HepG2 (cell line): ENCODE data around the gene PEAK1. TPM values are rescaled to one million over a fixed set of nuclear protein-coding genes. Genes with fewer than 3 reads are reported as not detected.

Source experiments
- FOXA1 ChIP-seq, 2 experiments: fragments of 450-650 bp in 1 of 2; sonication (generic) in 1 of 2; formaldehyde crosslinking in 1 of 2; IDR thresholded peaks; 2 replicates each; pipeline versions ENCODE4 v1.4.0 to v1.6.1; 2016 to 2020; ENCODE audit warnings: missing genetic modification reagents in 1 of 2
- HMG20B ChIP-seq: conservative IDR thresholded peaks from 2 replicates; pipeline ENCODE4 v1.6.1; 2016; ENCODE audit warnings: missing genetic modification reagents, missing compliant biosample characterization
- KDM2A ChIP-seq: sonication (generic); formaldehyde crosslinking; IDR thresholded peaks from 2 replicates; pipeline ENCODE4 v1.4.0; 2020; ENCODE audit warnings: low read depth, missing genetic modification reagents, borderline replicate concordance
- MAFF ChIP-seq: IDR thresholded peaks from 2 replicates; pipeline ENCODE4 v1.6.1; 2011; ENCODE audit warnings: low read depth, low read length, improper control_type of control experiment
- MAZ ChIP-seq, 2 experiments: sonication (generic) in 1 of 2; formaldehyde crosslinking in 1 of 2; IDR thresholded peaks; 2 replicates each; pipeline versions ENCODE4 v1.5.0 to v1.6.1; 2012 to 2020; ENCODE audit warnings: low read depth in 2 of 2, mild to moderate bottlenecking in 2 of 2, borderline replicate concordance in 1 of 2, improper control_type of control experiment in 1 of 2, low read length in 1 of 2, missing genetic modification reagents in 1 of 2, moderate library complexity in 1 of 2
- NCOA2 ChIP-seq: sonication (generic); formaldehyde crosslinking; IDR thresholded peaks from 2 replicates; pipeline ENCODE4 v1.8.0; 2022; ENCODE audit warnings: inconsistent platforms
- PATZ1 ChIP-seq: sonication (generic); formaldehyde crosslinking; IDR thresholded peaks from 2 replicates; pipeline ENCODE4 v1.4.0; 2020; ENCODE audit warnings: missing genetic modification reagents
- RAD21 ChIP-seq: fragments of 450-650 bp; formaldehyde crosslinking; IDR thresholded peaks from 2 replicates; pipeline ENCODE4 v1.5.0; 2020; ENCODE audit warnings: mild to moderate bottlenecking
- SALL2 ChIP-seq: sonication (generic); formaldehyde crosslinking; IDR thresholded peaks from 2 replicates; pipeline ENCODE4 v1.8.1; 2023; ENCODE audit warnings: mild to moderate bottlenecking, missing genetic modification reagents, inconsistent platforms
- SMARCC2 ChIP-seq: fragments of 450-650 bp; IDR thresholded peaks from 2 replicates; pipeline ENCODE4 v1.6.1; 2017; ENCODE audit warnings: antibody characterized with exemption, mild to moderate bottlenecking
- TBX3 ChIP-seq: fragments of 450-650 bp; IDR thresholded peaks from 2 replicates; pipeline ENCODE4 v1.6.1; 2017; ENCODE audit warnings: antibody characterized with exemption, mild to moderate bottlenecking, inconsistent platforms, borderline replicate concordance
- ZNF430 ChIP-seq: sonication (generic); formaldehyde crosslinking; IDR thresholded peaks from 2 replicates; pipeline ENCODE4 v1.9.0; 2021; ENCODE audit warnings: mild to moderate bottlenecking, missing genetic modification reagents
- ZNF703 ChIP-seq: sonication (generic); formaldehyde crosslinking; IDR thresholded peaks from 2 replicates; pipeline ENCODE4 v1.5.1; 2020; ENCODE audit warnings: missing genetic modification reagents, mild to moderate bottlenecking, moderate library complexity, borderline replicate concordance
- ZNF772 ChIP-seq: sonication (generic); formaldehyde crosslinking; IDR thresholded peaks from 2 replicates; pipeline ENCODE4 v1.5.0; 2020; ENCODE audit warnings: mild to moderate bottlenecking, missing genetic modification reagents
- ZNF777 ChIP-seq: sonication (generic); formaldehyde crosslinking; IDR thresholded peaks from 2 replicates; pipeline ENCODE4 v1.4.0; 2020; ENCODE audit warnings: missing genetic modification reagents
- ZNF850 ChIP-seq: sonication (generic); formaldehyde crosslinking; conservative IDR thresholded peaks from 2 replicates; pipeline ENCODE4 v1.9.0; 2021; ENCODE audit warnings: mild to moderate bottlenecking, missing genetic modification reagents
- polyA plus RNA-seq, 8 experiments: library from polyadenylated mRNA; depleted of rRNA in 3 of 8; stranded (reverse) in 7 of 8; unstranded in 1 of 8; fragments of >200 nt; fragmentation: Illumina TruSeq in 4 of 8; extraction: Trizol in 4 of 8; gene quantifications; 2 replicates each; pipeline versions ENCODE4 v1.2.1 to v1.2.3, GENCODE V29; 2011 to 2016; ENCODE audit warnings: low read depth in 4 of 8, missing spikeins in 1 of 8, mixed read lengths in 1 of 8; ENCODE audit not compliant: insufficient read depth in 1 of 8
- total RNA-seq, 5 experiments: library from RNA; depleted of rRNA; stranded (reverse); fragments of >200 nt; fragmentation: Illumina TruSeq; extraction: Trizol; gene quantifications; 2 replicates each; pipeline ENCODE4 v1.2.3, GENCODE V29; 2016; ENCODE audit warnings: low read depth in 1 of 5
- TF ChIP-seq, protein P1 (sequence below): sonication (generic); formaldehyde crosslinking; IDR thresholded peaks from 2 replicates; pipeline ENCODE4 v1.4.0; 2020; ENCODE audit warnings: mild to moderate bottlenecking, missing genetic modification reagents
- TF ChIP-seq, protein P2 (sequence below): sonication (generic); formaldehyde crosslinking; IDR thresholded peaks from 2 replicates; pipeline ENCODE4 v1.4.0; 2020; ENCODE audit warnings: low read depth, mild to moderate bottlenecking, missing genetic modification reagents
- TF ChIP-seq, protein P3 (sequence below): sonication (generic); IDR thresholded peaks from 2 replicates; pipeline ENCODE4 v1.6.1; 2016; ENCODE audit warnings: low read depth, borderline replicate concordance
- TF ChIP-seq, protein P4 (sequence below): IDR thresholded peaks from 2 replicates; pipeline ENCODE4 v1.6.1; 2016; ENCODE audit warnings: low read depth

The PEAK1 gene
- total and polyA plus RNA-seq, 2 of the 13 experiments (the other 11 are each of a cell fraction or from before 2014, with no cell fraction given), result 6.0 to 6.6 TPM

- TF ChIP-seq FOXA1 (IDR thresholded peaks at IDR 0.05) (no peak), FOXA1 (CRISPR knock-in tag; IDR thresholded peaks at IDR 0.05) (no peak), ZNF777 (CRISPR knock-in tag) (peak; percentile 60), RAD21 (CRISPR knock-in tag) (0 out of 2 replicates have a peak, but pooled peaks have one; percentile 14), TBX3 (no peak), ZNF772 (CRISPR knock-in tag) (no peak), NCOA2 (CRISPR knock-in tag) (peak; percentile 13; the same call in 1 of the 2 replicates), ZNF430 (CRISPR knock-in tag) (no peak), SMARCC2 (no peak), SALL2 (peak; percentile 56), KDM2A (CRISPR knock-in tag) (peak; percentile 31; the same call in 1 of the 2 replicates), ZNF703 (CRISPR knock-in tag) (no peak), MAZ (IDR thresholded peaks at IDR 0.05; ENCODE audit: borderline replicate concordance, low read depth, low read length) (no peak), MAZ (CRISPR knock-in tag; IDR thresholded peaks at IDR 0.05; ENCODE audit: low read depth) (peak; percentile 70; the same call in 1 of the 2 replicates), HMG20B (CRISPR knock-in tag) (no peak), MAFF (no peak), PATZ1 (peak; percentile 54), ZNF850 (peak; percentile 49; the same call in 1 of the 2 replicates)
- TF ChIP-seq, protein P1, sequence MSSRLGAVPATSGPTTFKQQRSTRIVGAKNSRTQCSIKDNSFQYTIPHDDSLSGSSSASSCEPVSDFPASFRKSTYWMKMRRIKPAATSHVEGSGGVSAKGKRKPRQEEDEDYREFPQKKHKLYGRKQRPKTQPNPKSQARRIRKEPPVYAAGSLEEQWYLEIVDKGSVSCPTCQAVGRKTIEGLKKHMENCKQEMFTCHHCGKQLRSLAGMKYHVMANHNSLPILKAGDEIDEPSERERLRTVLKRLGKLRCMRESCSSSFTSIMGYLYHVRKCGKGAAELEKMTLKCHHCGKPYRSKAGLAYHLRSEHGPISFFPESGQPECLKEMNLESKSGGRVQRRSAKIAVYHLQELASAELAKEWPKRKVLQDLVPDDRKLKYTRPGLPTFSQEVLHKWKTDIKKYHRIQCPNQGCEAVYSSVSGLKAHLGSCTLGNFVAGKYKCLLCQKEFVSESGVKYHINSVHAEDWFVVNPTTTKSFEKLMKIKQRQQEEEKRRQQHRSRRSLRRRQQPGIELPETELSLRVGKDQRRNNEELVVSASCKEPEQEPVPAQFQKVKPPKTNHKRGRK (CRISPR knock-in tag), result no peak
- TF ChIP-seq, protein P2, sequence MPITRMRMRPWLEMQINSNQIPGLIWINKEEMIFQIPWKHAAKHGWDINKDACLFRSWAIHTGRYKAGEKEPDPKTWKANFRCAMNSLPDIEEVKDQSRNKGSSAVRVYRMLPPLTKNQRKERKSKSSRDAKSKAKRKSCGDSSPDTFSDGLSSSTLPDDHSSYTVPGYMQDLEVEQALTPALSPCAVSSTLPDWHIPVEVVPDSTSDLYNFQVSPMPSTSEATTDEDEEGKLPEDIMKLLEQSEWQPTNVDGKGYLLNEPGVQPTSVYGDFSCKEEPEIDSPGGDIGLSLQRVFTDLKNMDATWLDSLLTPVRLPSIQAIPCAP (CRISPR knock-in tag), result no peak
- TF ChIP-seq, protein P3, sequence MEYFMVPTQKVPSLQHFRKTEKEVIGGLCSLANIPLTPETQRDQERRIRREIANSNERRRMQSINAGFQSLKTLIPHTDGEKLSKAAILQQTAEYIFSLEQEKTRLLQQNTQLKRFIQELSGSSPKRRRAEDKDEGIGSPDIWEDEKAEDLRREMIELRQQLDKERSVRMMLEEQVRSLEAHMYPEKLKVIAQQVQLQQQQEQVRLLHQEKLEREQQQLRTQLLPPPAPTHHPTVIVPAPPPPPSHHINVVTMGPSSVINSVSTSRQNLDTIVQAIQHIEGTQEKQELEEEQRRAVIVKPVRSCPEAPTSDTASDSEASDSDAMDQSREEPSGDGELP, result no peak
- TF ChIP-seq, protein P4, sequence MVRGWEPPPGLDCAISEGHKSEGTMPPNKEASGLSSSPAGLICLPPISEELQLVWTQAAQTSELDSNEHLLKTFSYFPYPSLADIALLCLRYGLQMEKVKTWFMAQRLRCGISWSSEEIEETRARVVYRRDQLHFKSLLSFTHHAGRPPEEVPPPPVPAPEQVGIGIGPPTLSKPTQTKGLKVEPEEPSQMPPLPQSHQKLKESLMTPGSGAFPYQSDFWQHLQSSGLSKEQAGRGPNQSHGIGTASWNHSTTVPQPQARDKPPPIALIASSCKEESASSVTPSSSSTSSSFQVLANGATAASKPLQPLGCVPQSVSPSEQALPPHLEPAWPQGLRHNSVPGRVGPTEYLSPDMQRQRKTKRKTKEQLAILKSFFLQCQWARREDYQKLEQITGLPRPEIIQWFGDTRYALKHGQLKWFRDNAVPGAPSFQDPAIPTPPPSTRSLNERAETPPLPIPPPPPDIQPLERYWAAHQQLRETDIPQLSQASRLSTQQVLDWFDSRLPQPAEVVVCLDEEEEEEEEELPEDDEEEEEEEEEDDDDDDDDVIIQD (CRISPR knock-in tag), result peak; percentile 19; the same call in 1 of the 2 replicates
These were observed 349.2 kb downstream of the PEAK1 start, which contains the start of gene TSPAN3 (continued) for GRCh38 chr15:77070495-77071304.
